LoVo (cell line): ENCODE results near the gene MRNIP.
"Not testable (repeated sequence)": the region's sequence is repeated elsewhere in the genome, so short reads cannot be mapped to it uniquely, and the experiment has no call there.

ENCODE experiments used
- DNase-seq: peaks from one replicate; pipeline ENCODE4 v3.0.0-alpha.2; 2016; ENCODE audit warnings: low spot score

MRNIP gene

DNA sequence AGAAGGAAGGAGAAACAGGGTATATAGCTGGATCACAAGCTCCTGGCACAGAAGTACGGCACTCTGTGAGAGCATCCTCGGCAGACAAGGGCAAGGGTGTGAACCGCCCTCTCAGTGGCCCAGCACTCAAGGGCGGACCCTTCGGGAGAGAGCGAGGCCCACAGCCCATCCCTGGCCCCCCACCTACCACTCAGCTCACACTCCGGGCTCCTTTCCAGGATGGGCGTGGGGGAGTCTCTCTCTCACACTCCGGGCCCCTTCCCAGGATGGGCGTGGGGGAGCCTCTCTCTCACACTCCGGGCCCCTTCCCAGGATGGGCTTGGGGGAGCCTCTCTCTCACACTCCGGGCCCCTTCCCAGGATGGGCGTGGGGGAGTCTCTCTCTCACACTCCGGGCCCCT, 12.9 kb upstream of the MRNIP start:
- not testable (repeated sequence) for DNase-seq

DNA sequence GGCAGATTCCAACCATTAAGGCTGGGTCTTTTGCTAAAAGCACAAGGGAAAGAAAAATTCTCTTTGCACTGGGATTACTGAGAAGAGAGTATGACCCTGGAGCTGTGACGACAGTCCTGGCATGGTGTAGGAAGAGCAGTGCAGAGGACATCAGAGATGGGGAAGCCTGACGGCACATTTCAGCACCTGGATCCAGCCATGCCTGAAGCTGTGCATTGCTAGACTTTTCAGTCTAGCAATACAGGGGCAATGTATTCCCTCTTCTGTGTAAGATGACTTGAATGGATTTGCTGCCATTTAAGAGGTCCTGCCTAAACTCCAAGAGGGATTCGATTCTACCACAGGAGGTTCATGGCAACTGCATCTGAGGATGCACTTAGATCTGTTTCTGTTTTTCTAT, 12.3 kb upstream of the MRNIP start:
- DNase-seq: no peak

DNA sequence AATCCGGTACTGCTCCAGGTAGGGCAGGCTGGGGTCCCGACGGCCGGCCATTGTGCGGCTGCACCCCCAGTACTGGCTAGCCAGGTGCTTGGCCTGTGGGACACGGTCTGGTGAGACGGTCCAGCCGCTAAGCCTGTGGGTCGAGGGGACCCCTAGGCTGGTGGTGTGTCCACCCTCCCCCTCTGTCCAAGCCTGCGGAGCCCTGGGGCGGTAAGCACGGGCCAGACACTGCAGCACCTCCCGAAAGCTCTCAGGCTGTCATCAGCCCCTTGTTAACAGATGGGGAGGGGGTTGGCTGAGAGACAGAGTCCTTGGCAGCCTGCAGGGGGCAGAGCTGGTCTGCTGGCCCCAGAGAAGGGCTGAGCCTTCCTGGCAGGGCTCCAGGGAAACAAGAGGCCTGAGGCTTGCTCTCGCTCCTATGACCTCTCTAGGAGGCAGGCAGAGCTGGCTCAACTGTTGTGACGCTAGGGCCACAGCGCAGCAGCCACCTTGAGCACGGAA, 11.8 kb upstream of the MRNIP start:
- no peak for DNase-seq

DNA sequence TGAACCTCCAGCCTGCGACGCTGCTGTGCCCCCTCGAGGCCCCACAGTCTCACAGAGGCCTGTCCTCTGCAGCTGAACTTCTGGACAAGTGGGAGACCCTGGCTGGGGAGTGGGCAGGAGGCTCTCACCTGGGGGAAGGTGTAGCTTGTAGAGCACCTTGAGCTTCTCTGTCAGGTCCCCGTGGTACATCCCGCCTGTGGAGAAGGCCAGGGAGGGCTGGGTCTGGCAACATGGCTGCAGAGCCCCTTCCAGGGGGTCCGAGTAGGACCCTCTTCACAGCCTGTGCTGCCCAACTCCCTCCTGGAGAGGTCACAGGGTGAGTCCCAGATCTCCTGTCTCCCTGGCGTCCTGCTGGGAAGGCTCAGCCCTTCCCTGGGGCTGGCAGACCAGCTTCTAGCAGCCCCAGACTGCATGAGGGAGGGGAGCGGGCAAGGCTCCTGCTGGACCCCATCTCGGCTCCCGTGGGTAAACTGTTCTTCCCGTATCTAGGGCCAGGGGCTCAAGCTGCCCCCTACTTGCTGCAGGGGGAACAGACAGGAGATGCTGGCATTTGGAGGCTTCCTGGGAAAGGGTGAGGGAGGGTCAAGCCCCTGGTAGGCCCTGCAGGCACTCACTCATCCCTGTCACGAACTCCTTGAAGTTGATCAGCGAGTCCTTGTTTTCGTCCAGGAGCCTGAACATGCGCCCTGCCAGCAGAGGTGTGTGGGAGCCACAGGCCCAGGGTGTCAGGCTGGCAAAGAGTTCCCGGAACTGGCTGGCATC, 11.2 kb upstream of the MRNIP start:
- DNase-seq: no peak

DNA sequence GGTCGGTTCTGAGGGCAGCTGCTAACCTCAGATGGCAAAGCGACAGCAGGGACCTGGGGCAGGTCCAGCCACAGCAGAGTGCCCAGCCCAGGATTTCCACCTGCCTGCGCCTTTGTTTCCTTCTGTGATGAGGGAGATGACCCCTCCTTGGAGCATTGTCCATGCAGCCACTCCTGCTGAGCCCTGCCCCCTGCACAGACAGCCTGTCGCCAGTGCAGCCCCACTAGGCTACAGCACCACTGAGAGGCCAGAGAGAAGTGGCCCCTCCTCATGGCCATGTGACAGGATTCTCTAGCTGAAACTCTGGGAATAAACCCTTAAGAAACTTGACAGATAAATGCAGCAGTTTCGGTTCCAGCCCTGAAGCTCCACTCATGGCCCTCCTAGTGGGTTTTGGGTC, 10.5 kb upstream of the MRNIP start:
- no peak for DNase-seq

- no peak for DNase-seq
Observed at GRCh38 chr5:179868541-179868940, 9.9 kb upstream of the MRNIP start.

DNA sequence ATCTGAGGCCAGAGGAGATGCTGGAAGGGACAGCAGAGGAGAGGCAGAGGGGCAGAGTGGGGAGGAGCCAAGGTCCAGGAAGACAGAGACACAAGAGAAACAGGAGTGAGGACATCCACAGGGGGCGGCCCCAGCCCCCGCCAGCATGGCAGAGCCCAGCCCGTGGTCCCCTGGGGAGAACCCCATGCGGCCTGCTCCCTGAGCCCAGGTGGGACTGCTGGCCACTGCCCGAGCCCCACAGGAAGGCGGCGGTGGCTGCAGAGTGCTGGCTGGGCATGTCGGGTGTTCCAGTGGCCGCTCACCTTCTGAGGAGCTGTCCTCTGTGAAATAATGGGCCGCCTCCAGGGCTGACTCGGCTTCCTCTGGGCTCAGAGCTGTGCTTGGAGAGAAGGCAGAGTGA, 8.9 kb upstream of the MRNIP start:
- no peak for DNase-seq

GRCh38 chr5:179867079-179867465, 8.5 kb upstream of the MRNIP start:
- no peak for DNase-seq

GRCh38 chr5:179866241-179867078, 7.8 kb upstream of the MRNIP start:
- no peak for DNase-seq

DNA sequence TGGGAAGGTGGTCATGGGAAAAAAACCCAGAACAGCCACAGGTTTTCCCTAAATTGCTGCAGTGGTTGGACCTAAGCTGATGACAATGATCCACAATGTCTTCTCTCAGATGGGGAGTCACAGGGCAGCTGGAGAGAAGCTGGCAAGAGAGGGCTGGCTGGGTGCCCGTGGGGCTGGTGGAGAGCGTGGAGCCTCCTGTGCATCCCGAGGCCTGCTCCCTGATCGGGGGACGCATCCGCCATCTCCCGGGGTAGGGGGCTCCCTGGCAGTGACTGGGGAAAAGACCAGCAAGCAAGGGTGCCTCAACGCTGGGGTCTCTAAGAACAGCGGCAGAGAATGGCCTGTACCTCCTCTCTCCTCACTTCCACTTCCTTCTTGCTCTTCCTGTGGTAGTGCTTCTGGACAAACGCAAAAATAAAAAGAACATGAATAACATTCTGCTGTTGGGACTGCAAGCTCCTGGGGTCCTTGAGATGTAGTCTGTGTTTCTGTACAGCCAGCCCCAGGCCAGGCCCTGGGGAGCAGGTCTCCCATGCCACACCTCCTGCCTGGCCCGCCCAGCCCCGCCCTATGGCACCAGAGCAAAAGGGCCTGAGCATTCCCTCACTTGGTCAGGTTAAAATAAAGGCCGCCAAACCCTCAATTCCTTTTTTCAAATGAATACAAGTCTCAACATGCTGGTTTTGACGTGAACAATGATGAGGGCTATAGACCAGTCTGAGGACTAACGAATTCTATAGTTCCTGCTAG, 7.0 kb upstream of the MRNIP start:
- DNase-seq: no peak

DNA sequence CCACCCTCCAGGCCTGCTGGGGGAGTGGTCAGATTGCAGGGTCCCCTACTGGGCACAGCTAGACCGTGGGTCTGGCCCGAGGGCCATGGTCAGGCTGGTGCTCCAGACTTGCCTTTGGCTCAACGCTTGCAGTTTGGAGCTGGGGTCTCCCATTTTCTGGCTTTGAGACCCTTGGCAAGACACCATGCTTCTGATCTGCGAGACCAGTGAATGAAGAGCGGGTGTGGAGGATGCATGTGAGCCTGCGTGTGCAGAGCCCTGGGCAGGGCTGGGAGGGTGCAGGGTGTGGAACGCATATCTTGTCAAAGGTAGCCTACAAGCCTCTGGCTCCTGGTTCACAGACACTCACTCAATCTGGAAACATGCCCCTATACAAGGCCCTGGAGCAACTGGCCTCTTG, 6.1 kb upstream of the MRNIP start:
- DNase-seq: no peak

DNA sequence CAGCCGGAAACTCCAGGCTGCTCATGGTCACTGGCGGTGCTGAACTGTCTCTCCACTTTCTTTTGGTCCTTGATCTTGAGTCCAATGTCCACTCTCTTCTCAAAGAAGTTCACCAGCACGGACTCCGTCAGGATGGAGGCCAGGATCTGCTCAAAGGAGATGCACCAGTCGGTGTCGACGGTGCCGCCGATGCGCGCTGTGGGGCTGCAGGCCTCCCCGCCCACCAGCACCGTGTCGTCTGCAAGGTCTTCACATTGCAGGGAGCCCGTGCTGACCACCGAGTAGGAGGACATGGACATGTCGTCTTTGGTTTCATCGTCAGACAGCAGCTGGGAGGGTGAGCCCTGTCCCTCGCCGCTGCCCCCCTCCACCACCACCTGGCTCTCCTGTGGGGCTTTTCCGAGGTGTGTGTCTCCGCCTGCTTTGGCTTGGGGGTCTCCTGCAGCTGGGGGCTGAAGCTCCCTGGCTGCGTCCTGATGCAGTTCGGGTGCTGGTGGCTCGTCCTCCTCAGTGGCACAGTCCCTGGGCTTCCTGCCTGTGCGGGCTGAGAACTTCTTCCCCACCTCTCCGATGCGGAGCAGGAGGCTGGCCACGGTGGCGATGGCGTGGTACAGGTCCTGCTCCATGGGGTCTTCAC, 5.0 kb upstream of the MRNIP start:
- DNase-seq: no peak

DNA sequence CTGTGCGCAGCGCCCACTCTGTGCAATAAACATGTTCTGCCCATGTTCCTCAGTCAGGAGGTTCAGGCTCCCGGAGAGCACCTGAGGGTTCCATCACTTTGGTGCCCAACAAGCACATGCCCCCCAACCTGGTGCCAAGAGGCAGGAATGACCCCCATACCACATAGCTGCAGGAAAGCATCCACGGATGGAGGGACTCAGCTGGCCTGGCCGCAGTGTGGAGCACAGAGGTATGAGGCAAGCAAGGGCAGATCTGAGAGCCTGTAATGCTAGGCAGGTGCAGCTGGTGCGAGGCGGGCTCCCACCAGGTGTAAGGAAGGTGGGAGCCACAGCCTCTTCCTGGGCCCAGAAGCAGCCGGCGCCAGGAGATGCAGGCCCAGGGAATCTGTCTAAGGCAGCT, 4.3 kb upstream of the MRNIP start:
- no peak for DNase-seq

DNA sequence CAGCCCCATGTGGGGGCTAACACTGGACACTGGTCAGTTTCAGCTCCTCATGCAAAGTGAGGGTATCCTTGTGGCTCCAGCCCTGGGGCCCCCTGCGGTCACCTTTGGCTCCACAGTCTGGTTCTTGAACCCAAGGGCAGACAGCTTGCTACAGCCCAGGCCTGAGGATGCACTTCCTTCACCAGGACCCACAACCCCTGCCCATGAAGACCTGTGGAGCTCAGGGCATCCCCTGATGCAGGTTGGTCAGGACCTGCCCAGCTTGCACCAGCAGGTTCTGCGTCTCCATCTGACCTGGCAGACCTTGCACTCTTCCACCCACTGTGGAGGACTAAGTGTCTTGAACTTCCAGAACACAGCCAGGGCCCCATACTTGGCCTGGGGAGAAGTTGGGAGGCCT, 3.7 kb upstream of the MRNIP start:
- no peak for DNase-seq

- no peak for DNase-seq
Observed at GRCh38 chr5:179860301-179860700, 1.7 kb upstream of the MRNIP start.

- DNase-seq: peak; percentile 56
Observed at GRCh38 chr5:179858241-179858585, 404 bp downstream of the MRNIP start.

DNA sequence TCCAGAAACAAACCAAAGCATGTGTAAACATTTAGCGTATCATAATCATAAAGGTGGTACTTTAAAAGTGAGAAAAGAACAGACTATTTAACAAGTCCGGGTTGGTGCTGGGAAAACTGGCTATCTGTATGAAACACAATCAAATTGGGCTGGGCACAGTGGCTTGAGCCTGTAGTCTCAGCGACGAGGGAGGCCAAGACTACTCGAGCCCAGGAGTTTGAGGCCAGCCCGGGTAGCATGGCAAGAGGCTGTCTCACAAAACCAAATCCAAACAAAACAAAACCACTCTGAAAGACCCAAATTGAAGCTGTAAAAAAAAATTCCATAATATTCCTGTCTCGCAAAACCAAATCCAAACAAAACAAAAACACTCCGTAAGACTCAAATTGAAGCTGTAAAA, 4.3 kb downstream of the MRNIP start:
- DNase-seq: no peak

GRCh38 chr5:179852993-179853547, 5.5 kb downstream of the MRNIP start:
- no peak for DNase-seq

DNA sequence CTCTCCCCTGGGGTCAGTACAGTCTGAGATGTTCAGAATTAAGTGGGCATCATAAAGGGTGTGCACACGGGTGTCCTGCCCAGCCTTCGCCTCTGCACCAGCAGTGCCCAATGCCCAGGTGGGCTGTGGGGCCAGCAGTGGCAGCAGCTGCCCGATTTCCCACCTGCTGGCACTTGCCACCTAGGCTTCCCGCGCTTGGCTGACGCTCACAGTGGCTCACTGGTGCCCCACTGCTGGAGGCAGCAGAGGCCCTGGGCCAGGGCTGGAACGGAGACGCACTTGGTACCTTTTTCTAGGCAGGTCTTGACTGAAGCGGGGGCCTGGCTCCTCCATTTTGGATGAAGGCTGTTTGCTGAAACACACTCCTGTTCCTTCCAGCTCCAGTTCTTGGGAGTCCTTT, 17.0 kb downstream of the MRNIP start:
- no peak for DNase-seq

DNA sequence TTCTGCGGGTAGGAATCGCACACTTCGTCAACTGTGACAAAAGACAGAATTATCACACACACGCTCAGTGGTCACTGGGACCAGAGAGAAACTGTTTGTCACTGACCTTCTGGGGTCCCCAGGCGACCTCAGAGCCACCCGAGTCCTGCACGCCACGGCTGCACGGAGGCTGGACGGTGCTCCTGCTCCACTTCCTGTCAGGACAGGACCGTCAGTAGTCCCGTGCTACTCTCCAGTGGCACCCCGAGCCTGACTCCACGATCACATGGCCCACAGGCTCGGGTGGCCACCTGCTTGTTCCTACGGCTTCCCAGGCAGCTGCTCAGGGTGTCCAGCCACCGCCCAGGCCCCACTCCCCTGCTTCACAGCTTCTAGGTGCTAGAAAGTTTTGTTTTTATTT, 17.9 kb downstream of the MRNIP start:
- DNase-seq: no peak

- no peak for DNase-seq
Observed at GRCh38 chr5:179840321-179840720, 18.3 kb downstream of the MRNIP start.
